LHCN-M2 (cell line): Measurements from ENCODE around the gene ERI3. TPM values are rescaled to one million over a fixed set of nuclear protein-coding genes. Genes with fewer than 3 reads are reported as not detected.

Experiments
- DNase-seq: peaks from one replicate; pipeline ENCODE4 v3.0.0-alpha.2; 2012; ENCODE audit warnings: low read depth
- total RNA-seq: library from RNA; depleted of rRNA; stranded (reverse); fragments of >200 nt; gene quantifications from 2 replicates; pipeline ENCODE4 v1.2.3, GENCODE V29; 2014

The ERI3 gene
- total RNA-seq, 1 experiment from 2014 or later: 59.7 TPM

DNA sequence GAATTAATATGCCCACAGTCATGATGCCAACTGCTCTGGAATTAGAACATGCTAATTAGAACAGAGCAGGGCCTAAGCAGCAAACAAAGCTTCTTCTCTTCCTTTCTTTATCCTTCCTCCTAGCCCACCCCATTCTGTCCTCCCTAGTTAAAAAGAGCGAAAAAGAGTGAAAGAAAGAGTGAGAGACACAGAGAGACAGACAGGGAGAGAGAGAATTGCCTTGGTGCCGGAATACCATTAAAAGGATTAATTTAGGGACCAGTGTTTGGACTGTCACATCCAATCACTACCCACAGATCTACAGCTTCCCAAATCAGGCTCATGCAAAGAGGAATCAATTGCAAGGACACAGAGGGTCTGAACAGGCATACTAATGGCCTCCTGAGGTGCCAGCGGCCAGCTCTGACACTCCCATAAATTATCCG lies 7.0 kb downstream of the ERI3 start:
- no peak for DNase-seq

GRCh38 chr1:44347280-44347679 lies 7.8 kb downstream of the ERI3 start:
- peak; percentile 13 for DNase-seq

- DNase-seq: no peak
These were observed 8.2 kb downstream of the ERI3 start for GRCh38 chr1:44346878-44347277.

- peak; percentile 17 for DNase-seq
These were observed 8.9 kb downstream of the ERI3 start for GRCh38 chr1:44346184-44346583.

DNA sequence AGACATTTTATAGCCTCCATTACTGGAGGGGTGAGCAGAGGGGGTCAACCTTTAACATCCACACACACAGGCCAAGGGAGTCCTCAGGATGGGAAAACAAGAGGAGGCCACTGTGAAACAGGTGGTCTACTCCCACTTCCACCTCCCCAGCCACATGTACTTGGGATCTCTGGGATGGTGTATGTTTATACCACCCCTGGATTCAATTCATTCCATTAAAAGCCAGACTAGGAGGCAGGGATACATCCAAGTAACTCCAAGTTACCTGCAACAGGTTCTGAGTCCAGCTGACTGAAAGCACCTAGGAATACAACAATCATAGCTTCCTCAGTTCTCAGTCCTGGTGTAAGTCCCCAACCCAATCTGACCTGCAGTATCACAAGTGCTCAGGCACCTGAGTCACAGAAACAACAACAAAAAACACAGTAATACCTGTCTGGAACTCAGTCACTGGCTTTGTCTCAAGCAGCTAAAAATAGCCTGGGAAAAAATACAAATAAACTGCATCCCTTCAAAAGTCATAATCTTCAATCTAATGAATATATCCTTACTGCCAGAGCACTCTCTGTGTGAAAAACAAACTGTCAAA lies 9.8 kb downstream of the ERI3 start:
- no peak for DNase-seq

GRCh38 chr1:44339731-44340130 lies 15.3 kb downstream of the ERI3 start:
- no peak for DNase-seq

DNA sequence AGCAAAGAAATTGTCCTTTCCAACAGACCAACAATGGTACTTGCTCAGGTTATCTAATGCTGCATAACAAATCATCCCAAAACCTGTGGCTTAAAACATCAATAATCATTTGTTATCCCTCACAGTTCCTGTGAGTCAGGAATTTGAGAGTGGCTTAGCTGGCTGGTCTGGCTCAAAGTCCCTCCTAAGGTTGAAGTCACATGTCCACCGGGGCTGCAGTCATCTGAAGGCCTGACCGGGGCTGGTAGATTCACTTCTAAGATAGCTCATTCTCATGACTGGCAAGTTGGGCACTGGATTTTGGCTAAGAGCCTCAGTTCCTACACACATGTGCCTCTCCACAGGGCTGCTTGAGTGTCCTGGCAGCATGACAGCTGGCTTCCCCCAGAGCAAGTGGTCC lies 16.9 kb downstream of the ERI3 start:
- DNase-seq: no peak

GRCh38 chr1:44336668-44337067 lies 18.4 kb downstream of the ERI3 start:
- DNase-seq: no peak

DNA sequence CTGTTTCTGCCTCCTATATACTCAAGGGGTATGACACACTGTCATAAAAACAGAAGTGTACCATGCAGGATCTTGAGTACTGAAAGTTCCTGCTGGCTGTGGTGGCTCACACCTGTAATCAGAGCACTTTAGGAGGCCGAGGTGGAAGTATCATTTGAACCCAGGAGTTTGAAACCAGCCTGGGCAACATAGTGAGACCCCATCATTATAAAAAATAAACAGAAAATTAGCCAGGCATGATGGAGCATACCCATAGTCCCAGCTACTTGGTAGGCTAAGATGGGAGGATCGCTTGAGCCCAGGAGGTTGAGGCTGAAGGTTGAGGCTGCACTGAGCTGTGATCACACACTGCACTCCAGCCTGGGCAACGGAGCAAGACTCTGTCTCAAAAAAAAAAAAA lies 20.1 kb downstream of the ERI3 start:
- DNase-seq: no peak

GRCh38 chr1:44333376-44333775 lies 21.7 kb downstream of the ERI3 start:
- no peak for DNase-seq

DNA sequence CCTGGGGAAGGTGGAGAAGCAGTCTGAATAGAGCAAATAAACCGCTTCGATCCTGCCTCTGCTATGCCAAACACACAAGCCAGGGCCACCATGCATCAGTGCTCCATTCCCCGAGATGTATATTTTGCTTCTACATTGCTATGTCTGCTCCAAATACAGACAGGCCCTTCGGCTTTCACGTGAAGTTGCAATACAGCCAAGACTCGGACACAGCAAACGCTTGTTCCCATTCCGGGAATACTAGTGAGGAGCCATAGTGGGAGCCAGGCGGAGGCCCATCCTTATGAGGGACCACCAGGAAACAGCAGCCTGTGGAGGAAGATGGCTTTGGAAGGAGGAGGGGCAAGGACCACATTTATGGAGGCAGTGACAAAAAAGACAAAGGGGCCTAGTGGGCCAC lies 22.6 kb downstream of the ERI3 start:
- DNase-seq: no peak

GRCh38 chr1:44330935-44331334 lies 24.1 kb downstream of the ERI3 start:
- no peak for DNase-seq

DNA sequence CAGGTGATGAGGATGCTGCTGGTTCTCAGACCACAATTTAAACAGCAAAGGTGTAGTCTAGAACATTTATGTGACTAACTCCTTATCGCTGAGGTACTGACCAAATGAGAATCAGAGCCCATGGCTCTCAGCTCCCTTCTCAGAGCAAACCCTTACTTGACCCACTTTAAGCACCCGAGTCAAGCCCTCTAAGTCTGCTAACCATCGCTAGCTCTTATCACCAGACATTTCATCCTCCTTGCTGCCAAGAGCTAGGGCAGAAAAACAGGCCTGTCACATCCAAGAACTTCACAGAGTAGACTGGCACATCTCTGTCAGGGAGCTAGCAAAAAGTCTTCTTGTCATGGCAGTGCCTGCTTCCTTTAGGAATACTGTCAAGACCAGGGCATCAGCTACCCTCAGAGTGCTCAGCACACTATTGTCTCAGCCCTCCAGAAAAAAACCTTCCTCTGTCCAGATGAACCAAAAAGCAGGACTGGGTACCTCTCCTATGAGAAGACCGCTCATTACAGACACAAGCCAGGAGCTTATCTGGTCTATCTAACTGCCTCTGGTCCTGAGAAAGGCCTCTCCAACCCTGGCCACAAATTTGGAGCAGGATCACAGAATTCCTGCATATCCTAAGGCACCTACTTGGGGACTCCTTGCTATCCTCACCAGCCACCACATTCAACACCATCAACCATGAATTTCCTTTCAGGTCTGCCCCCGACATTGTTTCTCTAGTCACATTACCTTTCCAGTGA lies 26.2 kb downstream of the ERI3 start:
- peak; percentile 4 for DNase-seq

DNA sequence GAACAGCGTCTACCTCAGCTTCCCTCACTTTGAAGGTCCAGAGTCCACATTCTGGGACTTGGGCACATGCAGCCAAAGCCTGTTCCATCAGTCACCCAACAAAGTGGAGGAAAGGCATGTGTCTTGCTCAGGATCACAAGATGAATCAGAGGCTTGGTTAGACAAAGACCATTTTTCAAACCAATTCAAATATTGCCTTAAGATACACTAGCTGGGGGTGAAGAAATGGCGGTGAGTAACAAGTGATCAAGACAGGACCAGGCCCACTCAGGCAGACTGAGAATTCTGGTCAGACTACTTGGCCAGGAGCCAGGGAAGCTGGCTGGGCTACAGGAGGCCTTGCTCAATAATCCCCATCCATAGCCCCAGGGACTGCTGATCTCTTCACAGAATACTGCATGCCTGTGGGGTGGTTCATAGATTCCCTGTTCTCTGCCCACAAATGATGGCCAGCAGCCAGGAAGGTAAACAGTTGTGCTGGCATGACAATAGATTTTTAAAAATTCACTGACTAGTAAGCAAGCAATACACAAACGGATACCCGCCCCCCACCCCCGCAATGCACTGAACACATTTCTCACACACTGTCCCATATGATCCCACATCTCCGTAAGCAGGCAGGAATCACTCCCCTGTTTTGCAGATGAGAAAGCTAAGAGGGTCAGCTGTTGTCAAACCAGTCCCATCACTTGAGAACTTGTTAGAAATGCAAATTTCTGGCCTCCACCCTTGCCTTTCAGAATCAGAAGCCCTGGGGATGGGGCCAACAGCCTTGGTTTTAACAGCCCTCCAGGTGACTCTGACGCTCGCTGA lies 27.2 kb downstream of the ERI3 start:
- peak; percentile 100 for DNase-seq

GRCh38 chr1:44326821-44327465 lies 28.1 kb downstream of the ERI3 start:
- no peak for DNase-seq

- peak; percentile 9 for DNase-seq
These were observed 28.9 kb downstream of the ERI3 start for GRCh38 chr1:44326024-44326701.

- DNase-seq: no peak
These were observed 31.1 kb downstream of the ERI3 start for GRCh38 chr1:44323947-44324346.

DNA sequence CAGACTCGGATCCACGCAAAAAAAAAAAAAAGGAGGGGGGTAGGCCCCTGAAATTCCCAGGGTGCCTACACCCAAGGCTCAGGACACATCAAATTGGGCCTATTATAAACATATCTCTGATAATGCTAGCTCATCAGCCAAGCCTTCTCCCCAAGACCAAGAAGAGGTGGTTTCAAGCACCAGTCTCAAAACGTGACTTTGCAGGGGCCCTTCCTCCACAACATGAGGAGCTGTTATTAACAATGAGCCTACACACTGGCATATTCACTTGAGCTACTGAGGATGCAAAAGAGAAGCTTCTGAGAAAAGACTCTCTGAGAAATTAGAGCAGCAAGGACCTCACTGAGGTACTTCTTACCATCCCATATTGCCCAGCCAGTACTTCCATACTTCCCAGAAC lies 32.7 kb downstream of the ERI3 start:
- DNase-seq: no peak

DNA sequence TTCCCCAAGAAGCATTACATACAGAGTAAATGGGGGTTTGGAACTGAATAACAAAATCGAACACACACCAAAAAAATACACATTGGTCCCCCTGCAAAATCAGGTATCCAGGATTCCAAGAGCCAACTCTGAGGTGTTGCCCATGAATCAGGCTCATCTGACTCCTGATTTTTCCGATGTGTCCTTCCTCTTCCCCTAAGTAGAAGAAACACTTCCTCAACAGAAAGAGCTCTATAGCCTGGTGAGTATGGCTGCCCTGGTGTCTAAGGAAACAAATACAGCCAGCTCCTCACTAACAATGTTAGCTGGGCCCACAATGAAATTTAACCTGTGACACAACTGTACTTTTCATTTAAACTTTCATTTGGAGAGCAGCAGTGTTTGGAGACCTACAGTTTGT lies 33.6 kb downstream of the ERI3 start:
- no peak for DNase-seq

DNA sequence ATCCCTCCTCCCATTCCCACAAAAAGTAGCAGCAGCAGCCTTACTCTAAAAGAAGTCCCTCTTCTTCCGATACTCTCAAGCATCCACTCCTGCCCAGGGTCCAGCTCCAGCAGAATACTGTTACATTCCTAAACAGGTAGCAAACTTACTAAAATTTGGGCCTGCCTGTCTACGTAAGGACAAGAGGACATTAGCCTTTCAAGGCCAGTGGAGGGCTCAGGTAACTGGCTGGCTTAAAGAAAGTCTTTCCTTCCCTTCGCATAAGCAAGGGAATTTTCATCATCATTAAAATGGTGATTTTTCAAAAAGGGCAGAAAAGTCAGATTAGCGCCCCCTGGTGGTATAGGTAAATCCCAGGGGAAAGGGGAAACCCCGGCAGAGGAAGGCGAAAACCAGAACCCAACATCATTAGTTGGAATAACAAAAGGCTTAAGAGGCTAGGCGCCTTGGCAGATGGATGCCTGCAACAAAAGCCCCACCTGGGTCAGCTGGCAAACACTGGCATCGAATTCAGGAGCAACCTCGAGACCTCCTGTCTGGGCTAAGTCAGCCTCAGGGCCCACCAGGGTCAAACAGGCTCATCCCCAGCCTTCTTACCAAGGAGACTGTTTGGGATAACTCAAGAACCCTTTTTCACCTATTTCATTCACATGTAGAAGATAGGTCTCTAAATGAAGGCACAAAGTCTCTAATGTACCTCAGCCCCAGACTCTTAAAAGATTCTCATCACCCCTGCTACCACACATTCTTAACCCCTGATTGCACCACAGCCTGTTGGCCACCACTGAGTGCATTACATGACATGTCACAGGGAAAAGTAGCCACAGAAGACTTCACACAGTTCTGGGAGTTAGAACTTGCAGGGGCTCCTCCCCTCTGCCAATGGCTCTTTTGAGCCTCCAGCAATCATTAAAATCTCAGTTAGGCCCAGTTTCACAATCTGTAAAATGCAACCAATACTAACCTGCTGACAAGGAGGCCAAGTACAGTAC lies 36.7 kb downstream of the ERI3 start:
- DNase-seq: peak; percentile 54
